ENCODE data around the gene VWA1.
A peak's percentile ranks its signal among the peaks of the same experiment; 100 is the strongest.

VWA1 gene, protein sequence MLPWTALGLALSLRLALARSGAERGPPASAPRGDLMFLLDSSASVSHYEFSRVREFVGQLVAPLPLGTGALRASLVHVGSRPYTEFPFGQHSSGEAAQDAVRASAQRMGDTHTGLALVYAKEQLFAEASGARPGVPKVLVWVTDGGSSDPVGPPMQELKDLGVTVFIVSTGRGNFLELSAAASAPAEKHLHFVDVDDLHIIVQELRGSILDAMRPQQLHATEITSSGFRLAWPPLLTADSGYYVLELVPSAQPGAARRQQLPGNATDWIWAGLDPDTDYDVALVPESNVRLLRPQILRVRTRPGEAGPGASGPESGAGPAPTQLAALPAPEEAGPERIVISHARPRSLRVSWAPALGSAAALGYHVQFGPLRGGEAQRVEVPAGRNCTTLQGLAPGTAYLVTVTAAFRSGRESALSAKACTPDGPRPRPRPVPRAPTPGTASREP

DNA sequence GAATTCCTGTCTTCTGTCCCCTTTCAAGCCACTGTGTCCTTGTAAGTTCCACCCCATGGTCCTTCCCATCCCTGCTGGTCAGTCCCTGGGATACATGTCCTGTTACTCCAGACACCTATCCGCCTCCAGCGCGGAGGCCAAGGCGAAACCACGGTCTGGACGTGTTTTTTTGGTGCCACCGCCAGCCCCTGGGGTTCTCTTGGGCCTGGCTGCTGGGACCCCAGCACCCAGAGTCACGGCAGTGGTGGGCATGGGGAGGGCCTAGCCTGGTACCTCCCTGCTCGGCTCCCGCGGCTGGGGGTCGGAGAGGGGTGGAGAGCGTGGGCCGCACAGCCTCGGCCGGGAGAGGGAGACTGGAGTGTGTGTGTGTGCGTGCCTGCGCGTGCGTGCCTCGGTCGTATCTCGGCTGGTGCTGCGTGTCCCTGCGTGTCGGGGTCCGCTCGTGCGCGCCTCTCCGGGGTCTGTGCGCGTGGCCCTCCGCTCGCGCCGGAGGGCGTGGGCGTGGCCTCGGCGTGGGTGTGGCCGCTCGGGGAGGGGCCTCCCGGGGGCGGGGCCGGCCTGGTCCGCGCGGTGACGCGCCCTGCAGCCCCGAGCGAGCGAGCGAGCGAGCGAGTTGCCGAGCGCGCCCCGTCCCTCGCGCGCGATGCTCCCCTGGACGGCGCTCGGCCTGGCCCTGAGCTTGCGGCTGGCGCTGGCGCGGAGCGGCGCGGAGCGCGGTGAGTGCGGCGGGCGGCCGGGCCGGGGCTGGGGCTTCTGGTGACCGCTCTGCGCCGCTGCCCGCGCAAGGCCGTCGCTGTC is at the start of gene VWA1:
Gene VWA1, plus strand, starts transcription at position 585 of the 798 bp plus-strand sequence. Its CDS starts 59 bp downstream, at position 644.
- peak; percentile 54 for DNase-seq (ENCODE audit: low read depth)

DNA sequence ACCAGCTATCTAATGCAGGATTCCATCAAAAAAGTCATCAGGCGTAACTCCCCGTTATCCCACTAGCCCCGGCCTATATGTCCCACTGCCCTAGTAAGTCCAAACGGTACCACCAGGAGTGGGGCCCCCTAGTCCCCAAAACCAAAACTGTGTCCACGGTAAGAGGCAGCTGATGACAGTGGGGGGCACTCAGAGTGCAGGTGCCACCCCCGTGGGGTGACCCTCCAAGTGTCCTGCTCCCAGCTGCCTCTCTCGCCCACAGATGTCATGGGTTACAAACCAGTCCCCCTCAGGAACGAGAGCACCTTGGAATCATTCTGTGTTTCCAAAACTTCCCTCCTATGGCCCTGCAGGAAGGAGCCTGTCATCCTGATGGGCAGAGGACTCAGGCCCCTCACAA is 49.6 kb upstream of the VWA1 start:
- no peak for DNase-seq (ENCODE audit: low read depth)

DNA sequence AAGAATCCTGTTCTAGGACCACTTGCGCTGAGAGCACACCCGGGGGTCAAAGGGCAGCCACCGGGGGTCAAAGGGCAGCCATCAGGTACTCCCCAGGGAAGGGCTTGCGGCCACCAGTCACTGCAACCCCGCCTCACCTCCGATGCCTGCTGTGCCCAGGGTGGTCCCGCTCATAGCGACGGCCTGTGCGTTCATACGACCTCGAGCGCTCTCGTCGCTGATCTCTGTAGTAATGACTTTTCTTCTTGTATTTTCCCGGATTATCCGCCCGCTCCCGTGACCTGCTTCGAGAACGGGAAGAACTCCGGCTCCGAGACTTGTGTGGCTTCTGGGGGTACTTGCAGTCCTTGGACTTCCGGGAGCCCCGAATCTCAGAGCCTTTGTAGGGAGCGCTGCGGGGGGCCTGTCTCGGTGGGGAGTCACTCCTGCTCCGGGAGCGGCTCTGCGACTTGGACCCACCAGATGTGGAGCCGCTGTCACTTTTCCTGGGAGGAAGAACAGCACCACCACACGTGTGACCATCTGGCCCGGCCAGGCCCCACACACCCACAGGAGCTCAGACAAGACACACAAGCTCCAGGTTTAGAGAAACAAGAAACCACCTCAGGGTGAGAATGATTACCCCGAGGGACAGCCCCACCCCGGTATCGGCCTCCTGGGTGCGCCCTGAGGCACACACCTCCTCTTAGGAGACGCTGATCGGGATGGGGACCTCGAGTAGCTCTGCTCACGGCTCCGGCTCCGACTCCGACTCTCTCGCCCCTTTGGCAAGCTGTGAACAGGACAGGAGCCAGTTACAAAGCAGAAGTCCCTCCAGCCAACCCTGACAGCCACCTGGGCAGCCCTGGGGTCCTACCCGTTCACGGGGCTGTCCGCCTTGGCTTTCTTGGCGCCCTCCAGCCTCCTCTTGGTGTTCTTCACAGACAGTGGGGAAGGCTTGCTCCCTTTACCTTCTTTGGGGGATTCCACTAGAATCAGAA is 48.1 kb upstream of the VWA1 start:
- no peak for DNase-seq (ENCODE audit: low read depth)

DNA sequence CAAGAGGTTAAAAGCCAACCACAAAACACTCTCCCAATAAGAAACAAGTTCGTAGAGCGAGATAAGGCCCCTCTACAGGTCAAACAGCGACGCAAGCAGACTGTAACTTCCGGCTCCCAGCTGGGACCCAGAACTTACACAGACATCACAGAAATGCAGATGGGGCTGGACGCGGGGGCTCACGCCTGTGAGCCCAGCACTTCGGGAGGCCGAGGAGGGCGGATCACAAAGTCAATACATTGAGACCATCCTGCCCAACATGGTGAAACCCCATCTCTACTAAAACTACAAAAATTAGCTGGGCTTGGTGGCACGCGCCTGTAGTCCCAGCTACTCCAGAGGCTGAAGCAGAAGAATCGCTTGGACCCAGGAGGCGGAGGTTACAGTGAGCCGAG is 47.4 kb upstream of the VWA1 start:
- DNase-seq (ENCODE audit: low read depth), result no peak

DNA sequence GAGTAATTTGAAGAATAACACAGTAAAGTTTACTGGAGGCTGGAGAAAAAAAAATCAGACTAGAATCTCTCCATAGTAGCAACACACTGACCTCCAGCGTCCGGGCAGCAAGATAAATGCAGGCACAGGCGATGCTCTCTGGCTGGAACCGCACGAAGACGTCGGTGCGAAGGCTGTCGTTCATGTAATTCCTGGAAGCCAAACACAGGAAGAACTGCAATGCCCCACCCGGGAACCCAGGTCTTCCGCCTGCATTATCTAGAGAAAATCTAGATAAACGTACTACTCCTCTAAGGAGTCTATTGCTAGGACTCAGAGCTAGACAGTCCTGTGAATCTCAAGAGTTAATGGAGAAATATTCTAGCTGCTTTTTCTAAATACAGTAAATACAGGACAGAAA is 44.8 kb upstream of the VWA1 start:
- no peak for DNase-seq (ENCODE audit: low read depth)

DNA sequence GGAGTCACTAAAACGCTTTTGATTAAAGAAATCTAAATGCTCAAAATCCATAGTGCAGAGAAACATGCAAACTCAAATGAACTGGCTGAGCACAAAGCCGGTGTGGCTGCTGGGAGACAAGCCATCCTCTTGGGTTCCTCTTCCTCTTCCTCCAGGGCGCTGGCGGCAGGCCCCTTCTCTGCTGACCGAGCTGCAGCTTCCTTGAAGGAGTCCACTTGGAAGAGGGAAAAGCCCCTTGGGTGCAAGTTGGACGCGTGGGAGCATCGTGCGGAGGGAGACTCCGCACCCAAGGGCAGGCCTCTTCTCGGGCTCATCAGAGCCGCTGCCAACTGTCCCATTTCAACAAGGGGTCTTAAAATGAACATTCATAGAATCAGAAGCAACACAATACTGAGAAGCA is 44.3 kb upstream of the VWA1 start:
- DNase-seq (ENCODE audit: low read depth), result no peak

DNA sequence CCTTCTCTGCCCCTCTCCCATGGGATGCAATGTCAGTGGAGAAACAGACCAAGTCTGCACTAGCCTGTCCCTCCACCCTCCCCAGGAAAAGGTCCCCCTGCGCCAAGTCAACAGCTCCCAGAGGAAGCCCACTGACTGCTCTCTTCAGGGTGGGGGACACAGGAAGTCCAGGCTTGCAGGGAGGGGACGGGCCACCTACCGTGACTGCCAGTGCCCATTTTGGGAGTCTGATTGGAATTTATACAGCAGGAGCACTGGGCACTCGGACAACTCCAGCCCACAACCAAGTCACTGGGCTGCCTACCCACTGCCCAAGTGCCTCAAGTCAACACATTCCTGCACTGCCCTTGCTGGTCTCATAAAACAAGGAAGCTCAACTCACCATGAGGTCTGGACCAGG is 42.5 kb upstream of the VWA1 start:
- DNase-seq (ENCODE audit: low read depth), result no peak

DNA sequence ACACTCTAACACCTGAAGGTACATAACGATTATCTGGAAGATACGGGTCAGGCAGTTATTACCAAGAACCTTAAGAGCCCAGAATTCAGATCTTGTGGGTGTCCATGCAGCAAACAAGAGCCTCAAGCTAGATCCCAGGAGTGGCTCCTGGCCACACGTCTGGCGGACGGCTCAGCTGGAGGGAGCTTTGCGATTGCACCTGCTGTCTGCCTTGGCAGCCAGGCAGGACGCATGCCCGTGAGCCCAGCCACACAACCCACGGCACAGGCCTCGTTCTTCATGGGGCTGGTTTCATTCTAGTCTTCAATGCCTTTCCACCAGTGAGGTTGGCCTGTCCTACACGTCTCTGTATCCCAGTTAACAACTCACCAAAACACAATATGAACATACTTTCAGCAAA is 42.1 kb upstream of the VWA1 start:
- no peak for DNase-seq (ENCODE audit: low read depth)

DNA sequence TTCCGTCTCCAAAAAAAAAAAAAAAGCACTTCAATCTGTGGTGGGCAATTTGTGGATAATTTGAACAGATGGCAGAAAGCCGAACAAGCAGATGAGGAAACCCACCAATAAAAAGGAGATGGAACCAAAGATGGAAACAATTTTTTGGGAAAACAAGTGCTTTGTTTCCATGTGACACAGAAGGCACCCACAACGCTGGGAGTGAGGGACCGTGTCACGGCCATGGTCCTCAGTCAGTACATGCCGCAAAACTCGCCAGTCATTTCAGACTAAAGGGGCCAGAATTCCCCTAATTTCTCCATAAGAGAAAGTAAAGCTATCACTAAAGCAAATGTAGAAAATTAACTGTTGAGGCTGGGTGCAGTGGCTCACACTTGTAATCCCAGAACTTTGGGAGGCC is 41.4 kb upstream of the VWA1 start:
- no peak for DNase-seq (ENCODE audit: low read depth)

DNA sequence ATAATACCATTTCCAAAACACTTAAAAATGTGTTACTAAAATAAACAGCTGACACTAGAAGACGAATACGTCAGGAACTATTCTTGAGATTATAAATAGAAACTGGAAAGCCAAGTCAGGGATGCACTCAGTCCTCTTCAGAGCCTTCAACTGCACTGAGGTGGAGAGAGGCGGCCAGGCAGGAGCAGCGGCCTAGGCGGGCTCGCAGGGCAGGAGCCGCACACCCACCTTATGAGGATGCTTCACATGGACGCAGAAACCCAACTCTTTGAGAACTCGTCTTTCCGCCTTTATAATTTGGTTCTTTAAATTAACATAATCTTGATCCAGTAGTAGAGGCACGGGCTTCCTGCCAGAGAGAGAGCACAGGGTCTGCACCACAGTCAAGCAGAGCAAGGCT is 40.3 kb upstream of the VWA1 start:
- no peak for DNase-seq (ENCODE audit: low read depth)

DNA sequence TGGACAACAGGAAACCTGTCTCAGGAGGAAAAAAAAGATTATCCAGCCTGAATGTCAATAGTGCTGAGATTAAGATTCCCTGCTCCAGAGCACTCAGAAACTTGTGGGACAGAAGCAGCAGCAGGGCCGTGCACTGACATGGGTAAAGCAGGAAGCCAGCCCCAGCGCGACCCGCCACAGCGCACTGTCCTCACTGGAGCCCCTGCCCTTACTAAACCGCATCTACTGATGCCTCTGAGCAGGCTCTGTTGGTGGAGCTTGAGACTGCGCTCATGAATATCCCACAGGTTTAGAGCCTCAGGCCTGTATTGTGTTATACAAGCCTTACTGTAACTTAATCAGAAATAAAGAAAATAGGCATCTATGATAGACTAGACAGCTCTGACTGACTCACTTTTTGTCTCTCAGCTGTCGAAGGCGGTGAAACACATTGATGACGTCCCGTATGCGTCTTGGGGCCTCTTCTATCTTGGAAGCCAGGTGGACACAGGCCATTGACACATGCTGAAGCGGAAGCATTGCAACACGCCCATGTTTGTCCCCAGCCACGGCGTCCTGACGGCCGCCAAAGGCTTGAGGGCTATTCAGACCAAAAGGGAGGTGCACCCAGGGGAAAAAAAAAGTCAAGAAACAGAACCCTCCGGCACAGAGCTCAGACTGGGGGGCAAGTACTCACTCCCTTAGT is 37.5 kb upstream of the VWA1 start:
- peak; percentile 32 for DNase-seq (ENCODE audit: low read depth)

DNA sequence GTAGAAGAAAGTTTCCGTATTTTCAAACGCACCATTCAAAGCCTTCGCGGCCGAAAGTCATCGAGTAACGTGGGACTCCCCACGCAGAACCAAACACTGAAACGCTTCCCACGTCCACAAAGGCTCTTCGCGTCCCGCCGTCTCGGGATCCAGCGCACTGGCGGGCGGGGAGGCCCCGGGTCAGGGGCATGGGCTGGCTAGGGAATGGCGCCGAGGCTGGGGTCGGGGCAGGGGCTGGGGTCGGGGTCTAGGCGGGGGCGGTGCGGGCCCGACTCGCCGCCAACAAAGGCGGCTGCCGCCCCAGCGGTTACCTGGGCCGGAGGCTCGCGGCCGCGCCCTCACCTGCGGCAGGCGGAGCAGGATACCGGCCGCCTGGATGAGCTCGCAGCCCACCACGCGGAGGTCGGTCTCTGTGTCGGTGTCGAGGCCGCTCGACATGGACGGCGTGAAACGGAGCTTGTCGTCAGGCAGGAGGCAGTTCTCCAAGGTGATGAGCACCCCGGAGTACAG is 36.8 kb upstream of the VWA1 start:
- no peak for DNase-seq (ENCODE audit: low read depth)

DNA sequence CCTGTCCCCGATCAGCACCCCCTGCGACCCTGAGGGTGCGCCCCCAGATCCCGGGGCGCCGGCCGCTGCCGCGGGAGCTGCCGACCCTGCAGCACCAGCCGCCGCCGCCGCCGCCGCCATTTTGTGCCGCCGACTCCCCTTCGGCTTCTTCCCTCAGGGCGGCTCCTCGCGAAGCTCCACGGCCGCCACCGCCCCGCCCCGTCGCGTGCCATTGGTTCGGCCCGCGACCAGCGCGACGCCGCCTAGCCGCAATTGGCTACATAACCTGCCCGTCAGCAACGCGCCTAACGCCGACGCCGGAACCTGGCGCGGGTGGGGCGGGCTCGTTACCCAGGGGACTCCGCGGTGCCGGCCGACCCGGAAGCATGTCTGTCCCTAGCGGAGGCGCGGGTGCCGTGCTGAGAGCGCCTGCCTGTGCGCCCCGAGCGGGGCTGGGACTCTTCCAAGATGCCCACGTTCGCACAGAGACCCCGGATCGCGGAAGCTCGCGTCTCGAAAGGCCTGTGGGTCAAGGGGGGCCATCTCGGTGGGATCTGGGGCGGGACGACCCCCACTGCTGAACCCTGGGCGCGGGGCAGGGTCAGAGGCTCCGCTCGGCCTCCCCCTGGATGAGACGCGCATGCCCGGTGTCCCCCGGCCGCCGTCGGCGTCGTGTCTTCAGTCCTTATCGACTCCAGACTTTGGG is 36.2 kb upstream of the VWA1 start, which contains the start of gene CCNL2:
Gene CCNL2, minus strand, starts transcription at position 149 of the 685 bp plus-strand sequence. Its CDS starts 29 bp downstream, at position 120.
- DNase-seq (ENCODE audit: low read depth), result peak; percentile 99

DNA sequence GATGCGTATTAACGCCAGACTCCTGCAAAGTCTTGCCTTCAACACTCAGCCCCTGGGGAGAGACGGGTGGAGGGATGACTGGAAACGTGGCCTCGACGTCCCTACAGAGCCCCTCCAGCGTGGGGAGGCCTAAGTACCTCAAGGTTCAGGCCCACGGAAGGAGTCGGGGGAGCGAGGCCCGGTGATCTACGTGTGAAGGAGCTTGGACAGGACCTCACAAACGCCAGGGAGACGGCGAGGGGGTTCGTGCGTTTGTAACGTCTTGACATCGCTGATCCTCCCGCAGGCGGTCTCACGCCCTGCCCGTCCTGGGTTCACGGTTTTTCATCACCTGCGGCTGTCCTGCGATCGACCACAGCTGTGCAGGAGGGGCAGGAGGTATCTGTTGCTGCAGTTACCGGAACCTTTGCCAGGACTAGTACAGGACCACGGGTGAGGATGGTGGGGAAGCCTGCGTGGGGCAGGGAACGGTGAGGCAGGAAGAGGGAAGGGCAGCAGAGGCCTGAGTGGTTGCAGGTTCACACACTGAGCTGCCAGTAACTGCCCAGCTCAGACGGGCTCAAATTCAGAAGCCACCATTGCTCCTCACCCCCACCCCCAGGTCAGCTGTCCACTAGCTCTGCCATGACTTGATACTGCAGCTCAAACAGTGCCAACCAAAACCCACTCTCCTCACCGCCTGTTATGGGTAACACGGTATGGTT is 35.5 kb upstream of the VWA1 start:
- DNase-seq (ENCODE audit: low read depth), result no peak

DNA sequence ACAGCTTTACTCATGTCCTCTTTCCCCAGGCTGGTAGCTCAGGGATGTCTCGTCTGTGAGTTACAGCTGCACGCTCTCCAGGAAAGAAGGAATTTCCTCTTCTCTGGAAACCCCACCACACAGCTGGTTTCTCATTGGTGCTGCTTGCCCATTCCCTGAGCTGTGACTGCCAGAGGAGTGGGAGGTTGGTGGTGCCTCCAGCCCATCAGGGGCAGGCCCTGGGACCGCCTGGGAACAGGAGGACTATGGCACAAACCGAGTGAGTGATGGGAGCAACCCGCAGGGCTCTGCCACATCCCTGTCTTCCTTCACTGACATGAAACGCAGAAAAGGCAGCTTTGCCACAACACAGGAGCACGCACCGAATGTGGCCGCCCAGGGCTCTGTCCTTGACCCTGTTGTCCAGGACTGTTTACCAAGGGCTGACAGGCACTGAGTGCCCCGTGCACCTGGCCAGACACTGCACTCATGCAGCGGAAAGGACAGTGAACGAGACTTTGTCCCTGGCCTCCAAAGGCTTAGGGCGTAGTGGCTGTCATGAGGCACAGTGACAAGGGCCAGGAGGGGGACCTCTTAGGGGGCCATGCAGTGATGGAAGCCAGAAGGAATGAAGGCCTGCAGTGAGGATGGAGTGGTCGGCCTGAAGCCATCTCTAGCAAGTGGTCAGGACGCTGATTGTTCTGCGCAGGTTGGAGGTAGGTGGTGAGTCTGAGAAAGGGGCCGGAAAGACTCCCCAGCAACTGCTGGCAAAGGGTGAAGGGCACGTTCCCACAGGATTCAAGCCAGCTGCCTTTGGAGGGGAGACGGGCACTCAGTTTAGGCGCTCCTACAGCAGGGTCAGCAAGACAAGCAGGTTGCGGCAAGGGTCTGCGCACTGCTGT is 34.7 kb upstream of the VWA1 start:
- DNase-seq (ENCODE audit: low read depth), result no peak

DNA sequence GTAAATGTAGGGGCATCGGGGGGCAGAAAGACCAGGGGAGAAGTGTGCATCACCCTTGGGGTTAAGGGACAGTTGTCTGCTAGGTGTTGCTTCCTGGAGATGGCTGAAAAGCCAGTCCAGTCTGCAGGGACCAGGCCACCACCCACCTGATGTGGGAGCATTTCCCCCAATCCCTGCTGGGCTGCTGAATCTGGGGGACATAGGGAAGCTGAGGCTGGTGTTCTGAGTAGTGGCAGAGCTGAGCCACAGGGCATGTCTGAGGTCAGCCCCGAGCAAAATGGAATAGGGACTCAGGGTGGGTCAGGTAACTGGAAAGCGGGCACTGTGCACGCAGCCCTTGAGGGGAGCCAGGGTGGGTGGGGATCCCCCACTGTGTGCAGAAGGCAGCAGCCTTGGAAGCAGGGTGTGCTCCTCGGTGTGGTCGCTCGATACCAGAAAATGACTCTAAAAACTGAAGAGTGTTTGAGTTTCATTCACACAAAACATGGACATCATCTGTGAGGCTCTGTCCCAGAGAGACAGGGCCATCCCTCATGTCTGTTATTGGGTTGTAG is 34.0 kb upstream of the VWA1 start:
- no peak for DNase-seq (ENCODE audit: low read depth)

DNA sequence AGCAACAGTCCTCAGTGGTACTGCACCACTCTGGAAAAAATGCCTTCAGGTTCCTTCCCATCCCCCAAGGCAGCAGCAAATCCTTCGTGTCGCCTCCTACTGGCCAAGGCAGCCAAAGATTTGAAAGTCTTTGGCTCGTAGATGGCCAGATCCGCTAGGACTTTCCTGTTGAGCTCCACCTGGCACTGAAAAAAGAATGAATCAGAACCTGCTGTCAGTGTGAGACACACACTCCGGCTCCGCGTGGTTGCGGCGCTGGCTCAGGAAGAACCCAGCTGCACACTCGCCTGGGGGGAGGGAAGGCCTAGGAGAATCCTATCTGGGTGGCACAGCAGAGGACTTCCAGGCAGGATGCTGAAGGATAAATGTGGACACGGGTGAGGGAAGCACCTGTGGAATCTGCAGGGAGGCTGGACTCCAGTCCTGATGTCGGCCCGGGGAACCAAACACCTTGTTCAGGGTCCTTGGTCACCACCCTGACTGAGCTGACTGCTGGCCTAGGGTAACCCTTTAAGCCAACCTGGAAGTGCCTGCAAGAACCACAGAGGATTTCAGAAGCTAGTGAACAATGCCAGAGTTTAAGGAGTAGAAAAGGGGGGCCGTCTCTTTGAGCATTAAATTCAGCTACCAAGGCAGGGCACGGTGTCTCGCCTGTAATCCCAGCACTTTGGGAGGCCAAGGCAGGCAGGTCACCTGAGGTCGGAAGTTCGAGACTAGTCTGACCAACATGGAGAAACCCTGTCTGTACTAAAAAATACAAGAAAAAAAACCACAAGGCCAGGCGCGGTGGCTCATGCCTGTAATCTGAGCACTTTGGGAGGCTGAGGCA is 33.2 kb upstream of the VWA1 start:
- DNase-seq (ENCODE audit: low read depth), result peak; percentile 52
